Fibroblast of pulmonary artery (primary cell): ENCODE measurements around the gene BMPER.
A peak's percentile ranks its signal among the peaks of the same experiment; 100 is the strongest.

Experiments used
- DNase-seq: peaks from one replicate; pipeline ENCODE4 v3.0.0-alpha.2; 2010; ENCODE audit warnings: low read depth
- H3K4me3 ChIP-seq: replicated peaks from 2 replicates; pipeline ENCODE4 v1.5.1; 2011; ENCODE audit warnings: low read depth, mild to moderate bottlenecking, control low read depth, low read length, moderate library complexity
- CTCF ChIP-seq: IDR thresholded peaks from 2 replicates; pipeline ENCODE4 v1.5.1; 2011; ENCODE audit warnings: mild to moderate bottlenecking, control low read depth, low read length, inconsistent platforms; ENCODE audit errors: missing control alignments

BMPER gene

GRCh38 chr7:34062826-34063225, 157.5 kb downstream of the BMPER start:
- DNase-seq, result no peak
- no peak overlapping the region for H3K4me3 ChIP-seq
- no peak for TF ChIP-seq CTCF

GRCh38 chr7:34064519-34065158, 159.3 kb downstream of the BMPER start:
- no peak overlapping the region for H3K4me3 ChIP-seq
- no peak for TF ChIP-seq CTCF
- peak; percentile 64 for DNase-seq

- TF ChIP-seq CTCF, result no peak
Measured at GRCh38 chr7:34066411-34066810, 161.1 kb downstream of the BMPER start.

GRCh38 chr7:34067005-34067778, 161.9 kb downstream of the BMPER start:
- DNase-seq, result no peak
- no peak for TF ChIP-seq CTCF
- H3K4me3 ChIP-seq, result no peak overlapping the region

More at GRCh38 chr7:34066411-34066810, 161.1 kb downstream of the BMPER start:
- no peak for DNase-seq
- no peak overlapping the region for H3K4me3 ChIP-seq

GRCh38 chr7:34069676-34070075, 164.3 kb downstream of the BMPER start:
- no peak overlapping the region for H3K4me3 ChIP-seq
- TF ChIP-seq CTCF, result no peak
- peak; percentile 60 for DNase-seq

- TF ChIP-seq CTCF, result no peak
- DNase-seq, result peak; percentile 65
- H3K4me3 ChIP-seq, result no peak overlapping the region
Measured at GRCh38 chr7:34070511-34071323, 165.4 kb downstream of the BMPER start.
